Measurements from ENCODE around the gene TIGD1.

DNA sequence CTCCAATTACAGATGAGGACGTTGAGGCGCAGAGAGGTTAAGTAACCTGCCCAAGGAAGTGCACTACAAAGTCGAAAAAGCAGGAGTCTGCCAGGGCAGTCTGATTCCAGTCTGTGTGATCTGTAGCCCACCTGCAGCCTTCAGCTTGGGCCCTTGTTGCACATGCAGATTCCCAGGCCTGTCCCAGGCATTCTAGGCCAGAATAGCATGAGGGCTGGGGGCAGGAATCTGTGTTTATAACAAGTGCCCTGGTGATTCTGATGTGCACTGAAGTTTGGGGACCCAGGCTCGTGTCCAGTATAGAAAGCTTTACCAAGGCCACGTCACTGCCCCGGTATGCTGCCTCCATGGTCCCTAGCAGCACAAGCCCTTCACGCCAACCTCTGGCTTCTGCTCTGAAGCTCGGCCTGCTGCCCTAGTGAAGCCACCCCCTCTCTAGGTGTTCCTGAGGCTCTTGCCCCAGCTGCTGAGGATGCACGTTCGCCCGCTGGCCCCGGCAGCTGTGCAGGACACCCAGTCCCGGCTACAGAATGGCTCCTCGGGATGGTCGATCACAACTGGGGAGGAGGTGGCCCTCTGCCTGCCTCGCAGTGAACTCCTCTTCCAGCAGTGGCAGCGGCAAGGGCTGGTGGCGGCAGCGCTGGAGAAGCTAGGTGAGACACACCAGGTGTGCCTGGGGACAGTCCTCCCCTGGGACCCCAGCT, 6.3 kb downstream of the TIGD1 start:
- TF ChIP-seq EP300 (IDR thresholded peaks at IDR 0.05; ENCODE audit: borderline replicate concordance in 1 of 2, low read depth in 1 of 2, low read length in 1 of 2): no peak
- TF ChIP-seq, protein P1, sequence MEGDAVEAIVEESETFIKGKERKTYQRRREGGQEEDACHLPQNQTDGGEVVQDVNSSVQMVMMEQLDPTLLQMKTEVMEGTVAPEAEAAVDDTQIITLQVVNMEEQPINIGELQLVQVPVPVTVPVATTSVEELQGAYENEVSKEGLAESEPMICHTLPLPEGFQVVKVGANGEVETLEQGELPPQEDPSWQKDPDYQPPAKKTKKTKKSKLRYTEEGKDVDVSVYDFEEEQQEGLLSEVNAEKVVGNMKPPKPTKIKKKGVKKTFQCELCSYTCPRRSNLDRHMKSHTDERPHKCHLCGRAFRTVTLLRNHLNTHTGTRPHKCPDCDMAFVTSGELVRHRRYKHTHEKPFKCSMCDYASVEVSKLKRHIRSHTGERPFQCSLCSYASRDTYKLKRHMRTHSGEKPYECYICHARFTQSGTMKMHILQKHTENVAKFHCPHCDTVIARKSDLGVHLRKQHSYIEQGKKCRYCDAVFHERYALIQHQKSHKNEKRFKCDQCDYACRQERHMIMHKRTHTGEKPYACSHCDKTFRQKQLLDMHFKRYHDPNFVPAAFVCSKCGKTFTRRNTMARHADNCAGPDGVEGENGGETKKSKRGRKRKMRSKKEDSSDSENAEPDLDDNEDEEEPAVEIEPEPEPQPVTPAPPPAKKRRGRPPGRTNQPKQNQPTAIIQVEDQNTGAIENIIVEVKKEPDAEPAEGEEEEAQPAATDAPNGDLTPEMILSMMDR (IDR thresholded peaks at IDR 0.05): no peak
